ENCODE data around the gene ARGLU1. TPM values are rescaled to one million over a fixed set of nuclear protein-coding genes. Genes with fewer than 3 reads are reported as not detected.
A peak's percentile ranks its signal among the peaks of the same experiment; 100 is the strongest.

ARGLU1 gene
- total RNA-seq, 1 experiment from 2014 or later, result 94.4 TPM

DNA sequence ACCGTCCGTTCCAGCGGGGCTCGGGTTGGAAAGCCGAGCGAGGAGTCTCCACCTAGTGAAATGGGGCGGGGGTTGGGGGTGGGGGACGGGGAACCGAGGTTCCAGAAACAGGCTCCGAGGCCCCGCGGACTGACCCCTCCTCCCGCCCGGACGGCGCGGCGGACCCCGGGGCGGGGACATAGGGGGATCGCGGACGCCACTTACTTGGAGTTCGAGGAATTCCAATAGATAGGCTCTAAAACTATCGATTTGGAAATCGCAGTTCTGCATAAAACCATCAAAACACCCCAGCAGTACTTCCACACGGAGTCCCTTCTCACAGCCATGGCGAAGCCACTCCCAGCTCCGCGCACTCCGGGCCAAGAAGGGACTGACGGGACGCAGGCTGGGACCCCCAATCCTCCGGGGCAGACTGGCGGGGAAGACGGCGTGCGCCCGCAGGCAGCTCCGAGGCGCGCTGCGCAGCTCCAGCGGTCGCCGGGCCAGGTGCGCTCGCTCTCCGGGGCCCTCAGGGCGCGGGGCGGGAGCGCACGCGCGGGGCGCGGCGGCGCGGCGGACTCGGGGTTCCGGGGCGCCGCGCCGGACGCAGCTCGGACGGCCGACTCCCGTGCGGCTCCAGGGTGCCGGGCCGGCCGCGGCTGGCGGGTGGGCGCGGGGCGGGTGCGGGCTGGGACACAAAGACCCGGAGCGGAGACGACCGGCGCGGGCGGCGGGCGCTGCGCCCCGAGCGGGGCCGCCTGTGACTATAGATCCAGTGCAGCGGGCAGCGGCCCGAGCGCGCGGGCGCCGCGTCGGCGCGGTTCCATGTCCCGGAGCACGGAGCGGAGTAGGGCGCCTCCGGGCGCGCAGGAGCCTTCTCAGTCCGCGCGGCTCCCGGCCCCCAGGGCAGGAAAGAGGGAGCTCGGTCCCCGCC, 33.0 kb downstream of the ARGLU1 start:
- CTCF ChIA-PET, result interaction anchor here (0.6 to 5.0 kb wide), 13 partner anchors 14 to 1974 kb away, joined by 3 to 43 read pairs (median 5); no protein-coding TSS in a partner anchor
- H3K4me3 Mint-ChIP-seq (ENCODE audit: unreplicated experiment), result peak overlapping the region; percentile 95
- no peaks in the 10 kb centered on the region for H3K27me3 Mint-ChIP-seq (ENCODE audit: insufficient read depth, unreplicated experiment)
- intact Hi-C loops (cut with micrococcal nuclease), result loop anchor here (5.0 to 10.0 kb wide), 7 partner anchors 383 to 1583 kb away; no protein-coding TSS in a partner anchor
- H3K27ac Mint-ChIP-seq (ENCODE audit: low read depth, unreplicated experiment), result peak overlapping the region; percentile 86
- no peaks in the 10 kb centered on the region for H3K36me3 Mint-ChIP-seq (ENCODE audit: insufficient read depth, unreplicated experiment)
- H3K4me1 Mint-ChIP-seq (ENCODE audit: insufficient read depth, unreplicated experiment), result peaks cover 9% of the 10 kb centered on the region
- DNase-seq (ENCODE audit: unreplicated experiment), result peak; percentile 40
- no peaks in the 10 kb centered on the region for H3K9me3 Mint-ChIP-seq (ENCODE audit: unreplicated experiment)
- no TSS peak for BruUV-seq (replicated peaks)
- POLR2A ChIA-PET, result interaction anchor here (0.6 to 7.6 kb wide), 20 partner anchors 11 to 1993 kb away, joined by 3 to 83 read pairs (median 4); partner anchors contain the start of gene ARGLU1
- TF ChIP-seq, protein P1, sequence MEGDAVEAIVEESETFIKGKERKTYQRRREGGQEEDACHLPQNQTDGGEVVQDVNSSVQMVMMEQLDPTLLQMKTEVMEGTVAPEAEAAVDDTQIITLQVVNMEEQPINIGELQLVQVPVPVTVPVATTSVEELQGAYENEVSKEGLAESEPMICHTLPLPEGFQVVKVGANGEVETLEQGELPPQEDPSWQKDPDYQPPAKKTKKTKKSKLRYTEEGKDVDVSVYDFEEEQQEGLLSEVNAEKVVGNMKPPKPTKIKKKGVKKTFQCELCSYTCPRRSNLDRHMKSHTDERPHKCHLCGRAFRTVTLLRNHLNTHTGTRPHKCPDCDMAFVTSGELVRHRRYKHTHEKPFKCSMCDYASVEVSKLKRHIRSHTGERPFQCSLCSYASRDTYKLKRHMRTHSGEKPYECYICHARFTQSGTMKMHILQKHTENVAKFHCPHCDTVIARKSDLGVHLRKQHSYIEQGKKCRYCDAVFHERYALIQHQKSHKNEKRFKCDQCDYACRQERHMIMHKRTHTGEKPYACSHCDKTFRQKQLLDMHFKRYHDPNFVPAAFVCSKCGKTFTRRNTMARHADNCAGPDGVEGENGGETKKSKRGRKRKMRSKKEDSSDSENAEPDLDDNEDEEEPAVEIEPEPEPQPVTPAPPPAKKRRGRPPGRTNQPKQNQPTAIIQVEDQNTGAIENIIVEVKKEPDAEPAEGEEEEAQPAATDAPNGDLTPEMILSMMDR (IDR thresholded peaks at IDR 0.05; ENCODE audit: unreplicated experiment), result no peak

GRCh38 chr13:106533943-106534638, 33.8 kb downstream of the ARGLU1 start:
- ChIA-PET POLR2A (interaction anchor here (0.6 to 7.6 kb wide), 19 partner anchors 11 to 1992 kb away, joined by 3 to 83 read pairs (median 5); partner anchors contain the start of gene ARGLU1), CTCF (interaction anchor here (0.5 to 5.0 kb wide), 23 partner anchors 9 to 1965 kb away, joined by 3 to 43 read pairs (median 3); no protein-coding TSS in a partner anchor)
- Mint-ChIP-seq H3K4me1 (ENCODE audit: insufficient read depth, unreplicated experiment) (peaks cover 17% of the 10 kb centered on the region), H3K9me3 (ENCODE audit: unreplicated experiment) (no peaks in the 10 kb centered on the region), H3K27ac (ENCODE audit: low read depth, unreplicated experiment) (peak overlapping the region; percentile 86), H3K27me3 (ENCODE audit: insufficient read depth, unreplicated experiment) (no peaks in the 10 kb centered on the region), H3K36me3 (ENCODE audit: insufficient read depth, unreplicated experiment) (no peaks in the 10 kb centered on the region), H3K4me3 (ENCODE audit: unreplicated experiment) (peak overlapping the region; percentile 95)
- intact Hi-C loops (cut with micrococcal nuclease), result loop anchor here (1.0 to 10.0 kb wide), 10 partner anchors 382 to 1963 kb away; no protein-coding TSS in a partner anchor
- DNase-seq (ENCODE audit: unreplicated experiment), result peak; percentile 77
- TF ChIP-seq, protein P1 (IDR thresholded peaks at IDR 0.05; ENCODE audit: unreplicated experiment), result peak; percentile 29
- no TSS peak for BruUV-seq (replicated peaks)

GRCh38 chr13:106533101-106533942, 34.6 kb downstream of the ARGLU1 start:
- H3K9me3 Mint-ChIP-seq (ENCODE audit: unreplicated experiment), result no peaks in the 10 kb centered on the region
- TF ChIP-seq, protein P1 (IDR thresholded peaks at IDR 0.05; ENCODE audit: unreplicated experiment), result peak; percentile 86
- intact Hi-C loops (cut with micrococcal nuclease), result loop anchor here (1.0 to 10.0 kb wide), 10 partner anchors 381 to 1963 kb away; no protein-coding TSS in a partner anchor
- H3K27ac Mint-ChIP-seq (ENCODE audit: low read depth, unreplicated experiment), result peak overlapping the region; percentile 86
- peaks cover 17% of the 10 kb centered on the region for H3K4me1 Mint-ChIP-seq (ENCODE audit: insufficient read depth, unreplicated experiment)
- no peaks in the 10 kb centered on the region for H3K27me3 Mint-ChIP-seq (ENCODE audit: insufficient read depth, unreplicated experiment)
- no peaks in the 10 kb centered on the region for H3K36me3 Mint-ChIP-seq (ENCODE audit: insufficient read depth, unreplicated experiment)
- H3K4me3 Mint-ChIP-seq (ENCODE audit: unreplicated experiment), result peak overlapping the region; percentile 95
- BruUV-seq (replicated peaks), result TSS peak; percentile 33
- peak; percentile 84 for DNase-seq (ENCODE audit: unreplicated experiment)
- CTCF ChIA-PET, result interaction anchor here (0.5 to 5.0 kb wide), 25 partner anchors 8 to 1964 kb away, joined by 3 to 43 read pairs (median 4); no protein-coding TSS in a partner anchor
- POLR2A ChIA-PET, result interaction anchor here (0.6 to 7.6 kb wide), 17 partner anchors 11 to 1961 kb away, joined by 3 to 83 read pairs (median 5); partner anchors contain the start of gene ARGLU1
